ENCODE measurements around the gene CCR7. TPM values are rescaled to one million over a fixed set of nuclear protein-coding genes. Genes with fewer than 3 reads are reported as not detected.

CCR7 gene
- total and polyA plus RNA-seq, 4 donors = 1.8 to 5.9 (median 3.0) TPM

DNA sequence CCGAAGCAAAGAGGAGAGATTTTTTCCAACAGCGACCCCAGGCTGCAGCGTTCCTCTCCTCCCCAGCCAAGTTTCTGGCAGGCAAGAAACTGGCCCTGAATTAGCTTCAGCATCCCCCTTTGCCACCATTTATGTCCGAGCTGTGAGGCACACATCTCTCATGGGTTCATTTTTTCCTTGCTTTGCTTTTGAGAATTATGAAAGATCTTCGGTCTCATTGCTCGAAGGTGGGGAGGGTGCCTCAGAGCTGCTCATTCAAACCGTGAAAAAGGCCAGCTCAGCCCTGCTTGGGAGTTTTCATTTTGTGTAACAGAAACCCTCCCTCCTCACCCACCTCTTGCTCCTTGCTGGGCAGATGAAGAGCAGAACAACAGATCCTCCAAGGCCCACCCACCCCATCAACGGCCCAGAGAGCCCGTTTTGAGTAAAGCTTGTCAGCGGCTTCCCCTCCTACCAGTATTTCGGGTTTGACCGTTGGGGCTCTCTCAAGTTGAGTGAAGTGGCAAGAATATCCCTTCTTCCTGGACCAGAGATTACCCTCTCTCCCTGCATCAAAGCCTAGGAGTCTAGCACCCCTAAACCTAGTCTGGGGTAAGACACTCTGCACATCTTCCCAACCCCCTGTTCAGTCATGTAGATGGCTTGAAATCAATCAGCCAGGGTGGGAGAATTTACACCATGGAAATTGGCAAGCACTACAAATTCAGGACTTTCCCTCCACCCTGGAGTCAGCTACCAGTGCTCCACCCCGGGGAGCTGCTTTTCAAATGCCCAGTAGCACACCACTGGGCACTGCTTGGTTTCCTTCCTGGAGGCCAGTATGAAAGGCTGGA, 1.8 kb downstream of the CCR7 start:
- Histone ChIP-seq H3K4me3 (no peak overlapping the region), H3K4me1 (ENCODE audit: control insufficient read depth in 5 of 5, insufficient read depth in 5 of 5, low read length in 5 of 5) (peaks cover 0 to 19% (median 6%) of the 10 kb centered on the region in 5 donors), H3K9ac (ENCODE audit: insufficient read depth in 1 of 2, low read length in 2 of 2) (no peak overlapping the region), H3K27me3 (ENCODE audit: control insufficient read depth in 3 of 3, insufficient read depth in 3 of 3, low read length in 2 of 3) (no peaks in the 10 kb centered on the region), H3K9me3 (ENCODE audit: control insufficient read depth in 4 of 4, insufficient read depth in 3 of 4, low read length in 3 of 4) (no peaks in the 10 kb centered on the region), H3K27ac (ENCODE audit: low read depth in 1 of 2, low read length in 1 of 2) (no peak overlapping the region), H3K36me3 (ENCODE audit: control insufficient read depth in 4 of 4, insufficient read depth in 4 of 4, low read length in 4 of 4) (no peaks in the 10 kb centered on the region)
- ATAC-seq (ENCODE audit: insufficient read depth, low FRiP score) = no peak
- DNase-seq = no peak
- 76 to 81% methylated on average over 13 of the region's 13 CpGs for WGBS, 2 donors
- TF ChIP-seq, protein P1, sequence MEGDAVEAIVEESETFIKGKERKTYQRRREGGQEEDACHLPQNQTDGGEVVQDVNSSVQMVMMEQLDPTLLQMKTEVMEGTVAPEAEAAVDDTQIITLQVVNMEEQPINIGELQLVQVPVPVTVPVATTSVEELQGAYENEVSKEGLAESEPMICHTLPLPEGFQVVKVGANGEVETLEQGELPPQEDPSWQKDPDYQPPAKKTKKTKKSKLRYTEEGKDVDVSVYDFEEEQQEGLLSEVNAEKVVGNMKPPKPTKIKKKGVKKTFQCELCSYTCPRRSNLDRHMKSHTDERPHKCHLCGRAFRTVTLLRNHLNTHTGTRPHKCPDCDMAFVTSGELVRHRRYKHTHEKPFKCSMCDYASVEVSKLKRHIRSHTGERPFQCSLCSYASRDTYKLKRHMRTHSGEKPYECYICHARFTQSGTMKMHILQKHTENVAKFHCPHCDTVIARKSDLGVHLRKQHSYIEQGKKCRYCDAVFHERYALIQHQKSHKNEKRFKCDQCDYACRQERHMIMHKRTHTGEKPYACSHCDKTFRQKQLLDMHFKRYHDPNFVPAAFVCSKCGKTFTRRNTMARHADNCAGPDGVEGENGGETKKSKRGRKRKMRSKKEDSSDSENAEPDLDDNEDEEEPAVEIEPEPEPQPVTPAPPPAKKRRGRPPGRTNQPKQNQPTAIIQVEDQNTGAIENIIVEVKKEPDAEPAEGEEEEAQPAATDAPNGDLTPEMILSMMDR (IDR thresholded peaks at IDR 0.05; ENCODE audit: control extremely low read depth, extremely low read depth) = no peak

DNA sequence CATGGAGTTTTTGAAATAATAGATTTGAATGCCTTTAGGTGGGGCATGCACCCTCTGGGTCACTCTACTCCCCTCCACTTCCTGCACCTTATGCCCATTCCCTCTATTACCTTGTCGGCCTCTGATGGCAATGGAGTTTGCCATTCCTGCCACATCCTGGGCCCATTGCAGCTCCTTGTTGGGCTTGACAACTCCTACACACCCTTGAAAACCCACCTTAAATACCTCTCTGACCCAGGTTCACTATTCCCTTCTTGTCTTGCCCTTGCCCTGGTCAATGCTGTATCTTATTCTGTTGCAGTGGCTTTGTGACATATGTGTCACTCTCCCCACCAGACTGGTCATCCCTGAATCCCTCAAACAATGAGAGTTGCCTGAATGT, 2.4 kb downstream of the CCR7 start:
- Histone ChIP-seq H3K27ac (ENCODE audit: low read depth in 1 of 2, low read length in 1 of 2) (no peak overlapping the region), H3K36me3 (ENCODE audit: control insufficient read depth in 4 of 4, insufficient read depth in 4 of 4, low read length in 4 of 4) (no peaks in the 10 kb centered on the region), H3K9ac (ENCODE audit: insufficient read depth in 1 of 2, low read length in 2 of 2) (no peak overlapping the region), H3K27me3 (ENCODE audit: control insufficient read depth in 3 of 3, insufficient read depth in 3 of 3, low read length in 2 of 3) (no peaks in the 10 kb centered on the region), H3K4me1 (ENCODE audit: control insufficient read depth in 5 of 5, insufficient read depth in 5 of 5, low read length in 5 of 5) (peaks cover 0 to 25% (median 10%) of the 10 kb centered on the region in 5 donors), H3K4me3 (no peak overlapping the region), H3K9me3 (ENCODE audit: control insufficient read depth in 4 of 4, insufficient read depth in 3 of 4, low read length in 3 of 4) (no peaks in the 10 kb centered on the region)
- 84 to 93% methylated on average over 1 of the region's 1 CpG for WGBS, 2 donors
- ATAC-seq (ENCODE audit: insufficient read depth, low FRiP score) (no peak), DNase-seq (no peak)
- TF ChIP-seq, protein P1 (IDR thresholded peaks at IDR 0.05; ENCODE audit: control extremely low read depth, extremely low read depth) = no peak

DNA sequence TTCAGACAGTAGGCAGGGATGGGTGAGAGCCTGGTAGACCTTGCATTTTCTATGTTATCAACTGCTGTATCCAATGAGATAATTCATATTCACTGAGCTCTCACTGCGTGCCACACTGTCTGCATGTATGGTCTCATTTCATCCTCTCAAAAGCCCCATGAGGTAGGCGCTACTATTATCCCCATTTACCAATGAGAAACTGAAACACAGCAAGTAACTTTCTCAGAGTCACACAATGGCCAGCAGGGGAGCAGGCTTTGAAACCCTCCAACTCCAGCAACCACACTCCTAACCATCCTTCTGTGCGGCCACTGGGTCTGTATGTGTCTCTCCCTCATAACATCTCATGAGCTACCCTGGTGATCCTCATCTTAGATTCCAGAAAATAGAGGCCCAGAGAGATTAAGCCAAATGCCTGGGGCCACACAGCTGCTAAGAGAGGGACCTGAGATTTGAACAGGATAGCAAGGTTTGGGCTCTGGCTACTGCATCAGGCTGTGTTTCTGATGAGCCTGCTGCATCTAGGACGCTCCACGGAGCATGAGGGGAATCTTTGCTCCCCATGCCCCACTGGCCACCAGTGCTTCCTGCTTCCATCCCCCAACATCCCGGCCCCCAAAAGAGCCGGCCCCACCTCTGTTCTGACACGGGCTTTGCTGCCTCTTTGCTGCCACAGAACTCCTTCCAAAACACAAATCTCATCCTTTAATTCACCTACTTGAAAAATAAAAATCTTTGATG, 3.2 kb downstream of the CCR7 start:
- Histone ChIP-seq H3K4me3 (no peak overlapping the region), H3K27ac (ENCODE audit: low read depth in 1 of 2, low read length in 1 of 2) (no peak overlapping the region), H3K27me3 (ENCODE audit: control insufficient read depth in 3 of 3, insufficient read depth in 3 of 3, low read length in 2 of 3) (no peaks in the 10 kb centered on the region), H3K9me3 (ENCODE audit: control insufficient read depth in 4 of 4, insufficient read depth in 3 of 4, low read length in 3 of 4) (no peaks in the 10 kb centered on the region), H3K36me3 (ENCODE audit: control insufficient read depth in 4 of 4, insufficient read depth in 4 of 4, low read length in 4 of 4) (no peaks in the 10 kb centered on the region), H3K9ac (ENCODE audit: insufficient read depth in 1 of 2, low read length in 2 of 2) (no peak overlapping the region), H3K4me1 (ENCODE audit: control insufficient read depth in 5 of 5, insufficient read depth in 5 of 5, low read length in 5 of 5) (peaks cover 0 to 33% (median 16%) of the 10 kb centered on the region in 5 donors)
- ATAC-seq (ENCODE audit: insufficient read depth, low FRiP score) (no peak), DNase-seq (no peak)
- TF ChIP-seq, protein P1 (IDR thresholded peaks at IDR 0.05; ENCODE audit: control extremely low read depth, extremely low read depth) = no peak
- WGBS, 2 donors = 72 to 85% methylated on average over 8 of the region's 8 CpGs
